Activated CD4-positive, alpha-beta memory T cell treated with anti-CD3 and anti-CD28 coated beads for 36 hours (primary cell): Measurements from ENCODE around the gene RASSF5. TPM values are rescaled to one million over a fixed set of nuclear protein-coding genes. Genes with fewer than 3 reads are reported as not detected.
A peak's percentile ranks its signal among the peaks of the same experiment; 100 is the strongest.

ENCODE experiments used
- CTCF ChIA-PET: fragments of 350-600 bp; sonication (Branson Sonifier 250); formaldehyde crosslinking; loops from one replicate; lab custom pipeline; 2021; ENCODE audit warnings: antibody characterized with exemption, inconsistent platforms; lab: Charles Lee
- POLR2A ChIA-PET: fragments of 350-600 bp; sonication (Branson Sonifier 250); formaldehyde crosslinking; loops from one replicate; lab custom pipeline; 2021; ENCODE audit warnings: antibody characterized with exemption; lab: Charles Lee
- DNase-seq: peaks from one replicate; pipeline ENCODE4 v3.0.0-alpha.2; 2020
- H3K27ac Mint-ChIP-seq: one replicate; pipeline ENCODE4 v1.8.0; 2021; ENCODE audit warnings: mixed read lengths
- H3K27me3 Mint-ChIP-seq: one replicate; pipeline ENCODE4 v1.8.0; 2021; ENCODE audit warnings: mixed read lengths
- H3K36me3 Mint-ChIP-seq: one replicate; pipeline ENCODE4 v1.8.0; 2021; ENCODE audit warnings: mixed read lengths
- H3K4me1 Mint-ChIP-seq: one replicate; pipeline ENCODE4 v1.8.0; 2021; ENCODE audit warnings: low read depth, mixed read lengths
- H3K4me3 Mint-ChIP-seq: one replicate; pipeline ENCODE4 v1.8.0; 2021; ENCODE audit warnings: mild to moderate bottlenecking, mixed read lengths
- H3K9me3 Mint-ChIP-seq: one replicate; pipeline ENCODE4 v1.8.0; 2021; ENCODE audit warnings: mixed read lengths
- intact Hi-C: fragments of 100-400 bp; cut with micrococcal nuclease; formaldehyde crosslinking; loops from one replicate; pipeline ENCODE4 v1.15.1; 2023
- total RNA-seq, 2 experiments: library from RNA; stranded (reverse); gene quantifications; one replicate each; pipeline ENCODE4 v1.2.3, GENCODE V29; 2021

RASSF5 gene
- total RNA-seq, 2 experiments from 2014 or later = 203 TPM

DNA sequence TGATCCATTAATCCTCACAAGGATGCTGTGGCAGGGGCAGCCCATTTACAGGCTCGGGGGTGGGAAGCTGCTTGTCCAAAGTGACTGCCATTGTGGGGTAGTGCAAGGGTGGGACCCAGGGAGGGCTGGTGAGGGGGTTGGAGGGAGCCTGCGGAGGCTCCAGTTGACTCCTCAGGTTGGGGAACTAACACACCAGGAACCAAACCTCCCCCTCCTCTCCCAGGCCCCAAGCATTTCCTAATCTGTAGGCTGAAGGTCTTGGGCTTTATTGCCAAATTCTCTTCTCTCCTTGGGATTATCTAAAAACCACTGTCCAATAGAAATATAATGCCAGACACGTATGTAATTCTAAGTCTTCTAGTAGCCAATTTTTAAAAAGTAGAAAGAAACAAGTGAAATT lies 18.9 kb upstream of the RASSF5 start:
- CTCF ChIA-PET = interaction anchor here (2.1 to 6.6 kb wide), 5 partner anchors 9 to 176 kb away, joined by 5 to 123 read pairs (median 63); partner anchors contain the start of gene DYRK3
- Mint-ChIP-seq H3K27me3 (no peaks in the 10 kb centered on the region), H3K27ac (no peak overlapping the region), H3K36me3 (peaks cover 15% of the 10 kb centered on the region), H3K9me3 (no peaks in the 10 kb centered on the region), H3K4me1 (no peaks in the 10 kb centered on the region), H3K4me3 (no peak overlapping the region)
- no peak for DNase-seq
- intact Hi-C loops = no loop called here
- POLR2A ChIA-PET = no interaction called here

DNA sequence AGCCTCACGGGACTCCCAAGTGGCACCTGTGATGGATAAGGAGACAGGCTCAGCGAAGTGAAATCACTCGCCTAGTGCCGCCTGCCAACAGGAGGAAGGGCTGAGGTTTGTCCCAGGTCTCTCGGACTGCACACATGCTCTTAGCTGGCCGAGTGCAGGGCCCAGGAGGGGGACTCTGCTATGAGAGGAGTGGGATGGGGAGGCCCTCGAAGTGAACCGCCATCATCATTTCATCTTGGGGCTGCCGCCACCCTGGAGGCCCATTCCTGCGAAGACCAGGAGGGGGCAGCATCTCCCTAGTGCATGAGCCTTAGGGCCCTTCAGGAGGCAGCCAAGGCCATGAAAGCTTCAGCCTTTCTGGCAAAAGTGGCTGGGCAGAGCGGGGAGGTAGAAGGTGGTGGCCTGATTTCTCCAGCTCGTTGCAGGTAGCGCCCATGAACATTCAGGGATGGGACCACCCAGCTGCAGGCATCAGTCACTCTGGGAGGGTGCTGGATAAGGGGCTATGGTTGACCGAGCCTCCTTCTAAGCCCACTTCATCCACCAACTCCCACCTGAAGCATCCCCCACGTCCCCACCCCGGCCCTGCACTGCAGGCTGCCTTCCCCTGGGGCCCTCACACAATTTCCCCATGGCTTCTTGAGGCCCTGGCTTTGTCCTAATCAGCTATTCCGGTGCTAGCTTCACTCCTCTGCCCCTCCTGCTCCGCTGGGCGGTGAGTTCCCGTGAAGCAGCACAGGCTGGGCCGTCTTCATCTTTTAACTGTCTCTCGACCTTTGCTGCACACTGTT lies 17.2 kb upstream of the RASSF5 start:
- Mint-ChIP-seq H3K27ac (no peak overlapping the region), H3K27me3 (no peaks in the 10 kb centered on the region), H3K4me1 (no peaks in the 10 kb centered on the region), H3K36me3 (peaks cover 13% of the 10 kb centered on the region), H3K4me3 (no peak overlapping the region), H3K9me3 (no peaks in the 10 kb centered on the region)
- intact Hi-C loops = loop anchor here (1.0 kb wide), 2 partner anchors 93 to 174 kb away; no protein-coding TSS in a partner anchor
- DNase-seq = peak; percentile 84
- ChIA-PET POLR2A (interaction anchor here (1.3 kb wide), 1 partner anchor 20 kb away, joined by 3 read pairs; the partner anchor contains the start of gene IKBKE), CTCF (interaction anchor here (0.6 to 6.6 kb wide), 56 partner anchors 9 to 492 kb away, joined by 3 to 123 read pairs (median 5); partner anchors contain the start of genes DYRK3 and IKBKE)

DNA sequence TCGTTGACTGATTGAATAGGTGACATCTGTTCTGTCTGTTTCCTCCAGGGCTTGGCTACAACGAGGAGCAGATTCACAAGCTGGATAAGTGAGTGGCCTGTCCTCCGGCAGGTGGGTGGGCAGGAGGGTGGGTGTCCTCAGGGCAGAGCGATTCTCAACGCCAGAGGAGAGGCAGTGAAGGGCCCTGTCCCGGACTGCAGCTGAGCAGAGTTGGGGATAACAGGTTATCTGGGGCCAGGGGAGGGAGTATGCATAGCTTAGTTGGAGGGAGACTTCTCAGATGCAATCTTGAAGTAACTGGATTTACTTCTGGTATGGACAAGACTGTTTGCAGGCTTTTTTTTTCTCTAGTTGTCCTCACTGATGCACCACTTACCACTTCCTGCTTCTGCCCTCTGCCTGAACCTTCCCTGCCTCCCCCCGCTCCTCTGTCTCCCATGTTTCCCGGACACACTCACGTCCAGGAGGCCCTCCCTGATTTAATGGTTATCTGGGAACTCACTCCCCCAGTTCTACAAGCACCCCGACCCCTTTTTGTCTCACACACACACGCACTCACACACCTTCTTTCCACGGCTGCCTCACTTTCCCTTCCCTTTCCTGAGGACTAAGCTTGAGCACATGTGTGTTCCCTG lies 16.4 kb upstream of the RASSF5 start:
- no peak overlapping the region for H3K4me3 Mint-ChIP-seq
- ChIA-PET POLR2A (no interaction called here), CTCF (interaction anchor here (0.6 to 6.6 kb wide), 51 partner anchors 9 to 491 kb away, joined by 3 to 123 read pairs (median 5); partner anchors contain the start of genes DYRK3 and IKBKE)
- DNase-seq = no peak
- peak overlapping the region; percentile 36 for H3K27ac Mint-ChIP-seq
- no peaks in the 10 kb centered on the region for H3K9me3 Mint-ChIP-seq
- peaks cover under 1% of the 10 kb centered on the region for H3K4me1 Mint-ChIP-seq
- H3K36me3 Mint-ChIP-seq = peaks cover 10% of the 10 kb centered on the region
- no peaks in the 10 kb centered on the region for H3K27me3 Mint-ChIP-seq
- intact Hi-C loops = loop anchor here (1.0 kb wide), 2 partner anchors 92 to 173 kb away; no protein-coding TSS in a partner anchor

DNA sequence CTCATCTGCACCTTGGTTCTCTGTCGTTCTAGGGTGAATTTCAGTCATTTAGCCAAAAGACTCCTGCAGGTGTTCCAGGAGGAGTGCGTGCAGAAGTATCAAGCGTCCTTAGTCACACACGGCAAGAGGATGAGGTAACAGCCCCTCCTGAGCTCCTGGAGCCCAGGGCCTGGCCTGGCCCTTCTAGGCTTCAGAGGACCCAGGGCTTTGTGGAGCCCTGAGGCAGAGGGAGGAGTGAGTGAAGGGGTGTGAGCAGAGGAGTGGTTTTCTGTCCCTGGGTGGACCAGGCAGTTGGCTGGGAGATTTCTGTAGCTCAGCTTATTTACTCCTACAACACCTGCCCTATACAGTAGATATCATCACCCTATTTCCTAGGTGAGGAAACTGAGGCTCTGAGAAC lies 15.7 kb upstream of the RASSF5 start:
- CTCF ChIA-PET = interaction anchor here (1.1 to 6.6 kb wide), 12 partner anchors 8 to 173 kb away, joined by 3 to 123 read pairs (median 19); no protein-coding TSS in a partner anchor
- Mint-ChIP-seq H3K27me3 (no peaks in the 10 kb centered on the region), H3K27ac (peak overlapping the region; percentile 36), H3K36me3 (peaks cover 10% of the 10 kb centered on the region), H3K4me3 (no peak overlapping the region), H3K9me3 (no peaks in the 10 kb centered on the region), H3K4me1 (peaks cover 8% of the 10 kb centered on the region)
- DNase-seq = no peak
- intact Hi-C loops = no loop called here
- POLR2A ChIA-PET = no interaction called here

DNA sequence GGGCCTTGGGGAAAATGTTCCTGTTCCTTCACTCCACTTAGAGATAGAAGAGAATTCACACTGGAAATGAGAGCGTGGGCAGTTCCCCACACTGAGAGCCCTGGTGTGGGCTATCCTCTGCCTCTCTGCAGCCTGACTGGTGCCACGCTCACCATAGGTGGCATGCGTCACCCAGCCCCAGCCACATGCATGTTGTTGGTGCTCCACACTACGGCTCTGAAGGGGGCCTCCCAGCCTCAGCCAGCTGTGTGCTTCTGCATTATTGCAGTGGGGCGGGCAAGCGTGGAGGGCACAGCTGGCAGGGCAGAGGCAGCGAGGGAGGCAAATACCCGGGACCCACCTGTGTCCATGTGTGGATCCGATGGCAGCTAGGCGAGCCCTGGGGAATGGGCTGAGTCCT lies 14.7 kb upstream of the RASSF5 start:
- H3K9me3 Mint-ChIP-seq = no peaks in the 10 kb centered on the region
- H3K27me3 Mint-ChIP-seq = no peaks in the 10 kb centered on the region
- DNase-seq = no peak
- H3K36me3 Mint-ChIP-seq = peaks cover 10% of the 10 kb centered on the region
- CTCF ChIA-PET = interaction anchor here (0.7 to 6.6 kb wide), 5 partner anchors 13 to 172 kb away, joined by 3 to 123 read pairs (median 63); no protein-coding TSS in a partner anchor
- H3K4me1 Mint-ChIP-seq = peaks cover 8% of the 10 kb centered on the region
- intact Hi-C loops = no loop called here
- no peak overlapping the region for H3K27ac Mint-ChIP-seq
- no peak overlapping the region for H3K4me3 Mint-ChIP-seq
- POLR2A ChIA-PET = interaction anchor here (0.6 kb wide), 1 partner anchor 404 kb away, joined by 3 read pairs; no protein-coding TSS in a partner anchor

DNA sequence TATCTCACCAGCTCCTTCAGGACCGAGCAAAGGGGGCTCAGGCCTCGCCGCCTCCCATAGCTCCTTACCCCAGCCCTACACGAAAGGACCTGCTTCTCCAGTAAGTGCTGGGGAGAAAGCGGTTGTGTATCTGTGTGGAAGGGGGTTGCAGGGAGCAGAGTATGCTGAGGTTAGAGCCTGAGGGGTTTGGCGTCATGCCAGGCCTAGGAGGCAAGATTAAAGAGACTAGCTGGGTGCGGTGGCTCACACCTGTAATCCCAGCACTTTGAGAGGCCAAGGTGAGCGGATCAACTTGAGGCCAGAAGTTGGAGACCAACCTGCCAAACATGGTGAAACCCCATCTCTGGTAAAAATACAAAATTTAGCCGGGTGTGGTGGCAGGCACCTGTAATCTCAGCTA lies 14.1 kb upstream of the RASSF5 start:
- intact Hi-C loops = no loop called here
- H3K9me3 Mint-ChIP-seq = no peaks in the 10 kb centered on the region

DNA sequence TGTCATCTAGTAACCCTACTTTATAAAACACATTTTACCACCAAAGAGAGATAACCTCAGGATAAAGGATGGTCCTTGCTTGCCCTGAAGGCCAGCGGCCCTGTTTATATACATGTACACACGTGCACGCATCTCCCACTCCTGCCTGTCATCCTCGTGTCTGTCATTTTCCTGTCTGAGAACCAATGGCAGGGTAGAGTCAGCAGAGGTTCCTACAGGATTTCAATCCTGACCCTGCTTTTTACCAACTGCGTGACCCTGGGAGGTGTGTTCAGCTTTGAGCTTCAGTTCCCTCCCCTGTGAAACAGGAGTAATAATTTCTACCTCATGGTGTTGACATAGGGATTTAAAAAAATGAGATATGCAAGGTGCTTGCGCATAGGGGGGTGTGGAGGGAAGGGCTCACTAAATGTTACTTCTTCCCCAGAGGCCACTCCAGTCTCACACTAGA lies 12.3 kb upstream of the RASSF5 start:
- intact Hi-C loops = no loop called here
- Mint-ChIP-seq H3K4me3 (no peak overlapping the region), H3K36me3 (peaks cover 10% of the 10 kb centered on the region), H3K27ac (no peak overlapping the region), H3K9me3 (no peaks in the 10 kb centered on the region), H3K4me1 (peaks cover 8% of the 10 kb centered on the region), H3K27me3 (no peaks in the 10 kb centered on the region)
- ChIA-PET CTCF (interaction anchor here (0.6 to 5.9 kb wide), 6 partner anchors 15 to 136 kb away, joined by 3 to 28 read pairs (median 6); no protein-coding TSS in a partner anchor), POLR2A (interaction anchor here (1.2 kb wide), 1 partner anchor 10 kb away, joined by 4 read pairs; no protein-coding TSS in a partner anchor)
- DNase-seq = no peak

More for the DNA sequence above, 14.1 kb upstream of the RASSF5 start:
- no peak overlapping the region for H3K4me3 Mint-ChIP-seq
- H3K4me1 Mint-ChIP-seq = peaks cover 8% of the 10 kb centered on the region
- CTCF ChIA-PET = interaction anchor here (0.7 to 6.6 kb wide), 5 partner anchors 13 to 171 kb away, joined by 3 to 123 read pairs (median 63); no protein-coding TSS in a partner anchor
- no peak for DNase-seq
- H3K36me3 Mint-ChIP-seq = peaks cover 10% of the 10 kb centered on the region
- no peak overlapping the region for H3K27ac Mint-ChIP-seq
- no peaks in the 10 kb centered on the region for H3K27me3 Mint-ChIP-seq
- POLR2A ChIA-PET = interaction anchor here (1.1 kb wide), 1 partner anchor 170 kb away, joined by 3 read pairs; no protein-coding TSS in a partner anchor

DNA sequence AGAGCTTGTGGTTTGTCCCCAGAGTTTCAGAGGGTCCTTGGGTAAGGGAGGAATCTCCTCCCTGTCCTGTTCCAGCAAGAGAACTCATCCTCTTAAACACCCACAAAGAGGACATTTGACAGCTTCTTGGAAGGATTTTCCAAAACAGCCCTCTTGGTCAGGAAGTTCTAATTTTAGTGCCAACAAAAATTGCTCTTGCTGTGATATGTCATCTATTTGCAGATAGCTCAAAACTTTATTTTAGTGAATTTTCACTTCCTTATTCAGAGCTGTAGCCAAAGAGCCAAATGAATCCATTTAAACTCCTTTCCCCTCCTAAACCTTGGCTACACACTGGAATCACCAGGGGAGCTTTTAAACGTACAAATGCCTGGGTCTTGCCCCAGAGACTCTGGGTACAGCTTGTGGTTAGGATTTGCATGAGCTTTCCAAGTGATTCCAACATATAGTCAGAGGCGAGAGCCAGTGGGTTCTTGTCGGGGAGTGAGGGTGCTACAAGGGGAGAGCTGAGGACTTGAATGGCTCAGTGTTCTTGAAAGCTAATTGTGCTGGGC lies 11.8 kb upstream of the RASSF5 start:
- POLR2A ChIA-PET = interaction anchor here (1.2 kb wide), 1 partner anchor 10 kb away, joined by 4 read pairs; no protein-coding TSS in a partner anchor
- CTCF ChIA-PET = interaction anchor here (0.6 to 5.9 kb wide), 8 partner anchors 11 to 486 kb away, joined by 3 to 28 read pairs (median 6); partner anchors contain the start of gene RASSF5
- intact Hi-C loops = no loop called here

DNA sequence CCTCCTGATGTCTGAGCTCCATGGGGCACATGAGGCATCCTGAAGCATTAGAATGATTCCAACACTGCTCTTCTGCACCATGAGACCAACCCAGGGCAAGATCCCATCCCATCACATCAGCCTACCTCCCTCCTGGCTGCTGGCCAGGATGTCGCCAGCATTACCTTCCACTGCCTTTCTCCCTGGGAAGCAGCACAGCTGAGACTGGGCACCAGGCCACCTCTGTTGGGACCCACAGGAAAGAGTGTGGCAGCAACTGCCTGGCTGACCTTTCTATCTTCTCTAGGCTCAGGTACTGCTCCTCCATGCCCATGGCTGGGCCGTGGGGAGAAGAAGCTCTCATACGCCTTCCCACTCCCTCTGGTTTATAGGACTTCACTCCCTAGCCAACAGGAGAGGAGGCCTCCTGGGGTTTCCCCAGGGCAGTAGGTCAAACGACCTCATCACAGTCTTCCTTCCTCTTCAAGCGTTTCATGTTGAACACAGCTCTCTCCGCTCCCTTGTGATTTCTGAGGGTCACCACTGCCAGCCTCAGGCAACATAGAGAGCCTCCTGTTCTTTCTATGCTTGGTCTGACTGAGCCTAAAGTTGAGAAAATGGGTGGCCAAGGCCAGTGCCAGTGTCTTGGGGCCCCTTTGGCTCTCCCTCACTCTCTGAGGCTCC lies 11.1 kb upstream of the RASSF5 start:
- peaks cover 8% of the 10 kb centered on the region for H3K4me1 Mint-ChIP-seq
- H3K4me3 Mint-ChIP-seq = no peak overlapping the region
- DNase-seq = no peak
- ChIA-PET CTCF (interaction anchor here (0.6 to 5.9 kb wide), 8 partner anchors 10 to 486 kb away, joined by 3 to 28 read pairs (median 6); partner anchors contain the start of gene RASSF5), POLR2A (interaction anchor here (0.9 to 1.2 kb wide), 2 partner anchors 9 to 93 kb away, joined by 3 to 4 read pairs; no protein-coding TSS in a partner anchor)
- intact Hi-C loops = no loop called here
- H3K36me3 Mint-ChIP-seq = peaks cover 5% of the 10 kb centered on the region
- no peaks in the 10 kb centered on the region for H3K27me3 Mint-ChIP-seq
- peak overlapping the region; percentile 67 for H3K27ac Mint-ChIP-seq
- H3K9me3 Mint-ChIP-seq = no peaks in the 10 kb centered on the region

More for the DNA sequence above, 11.8 kb upstream of the RASSF5 start:
- H3K9me3 Mint-ChIP-seq = no peaks in the 10 kb centered on the region
- H3K4me3 Mint-ChIP-seq = no peak overlapping the region
- no peak overlapping the region for H3K27ac Mint-ChIP-seq
- H3K36me3 Mint-ChIP-seq = peaks cover 10% of the 10 kb centered on the region
- H3K4me1 Mint-ChIP-seq = peaks cover 8% of the 10 kb centered on the region
- DNase-seq = no peak
- H3K27me3 Mint-ChIP-seq = no peaks in the 10 kb centered on the region

DNA sequence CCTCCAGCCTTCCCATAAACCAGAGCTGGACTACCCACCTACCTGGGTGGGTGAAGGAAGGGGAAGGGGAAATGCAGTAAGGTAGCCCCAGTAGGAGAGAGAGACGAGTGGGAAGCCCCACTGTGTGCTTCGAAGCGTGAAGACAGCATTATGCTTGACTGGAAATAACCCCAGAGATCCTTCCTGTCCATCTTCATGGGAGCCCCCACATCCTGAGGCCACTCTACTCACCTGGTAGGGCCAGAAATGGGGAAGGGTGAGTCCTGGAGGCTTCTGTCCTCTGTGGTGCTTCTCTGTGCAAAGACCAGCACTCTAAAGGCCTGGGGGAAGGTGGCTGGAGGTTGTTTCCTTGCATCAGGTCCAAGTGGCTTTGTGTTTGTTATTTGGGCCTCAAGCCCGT lies 10.0 kb upstream of the RASSF5 start:
- ChIA-PET CTCF (interaction anchor here (2.1 to 5.9 kb wide), 3 partner anchors 9 to 167 kb away, joined by 6 to 28 read pairs (median 10); partner anchors contain the start of gene RASSF5), POLR2A (interaction anchor here (0.9 kb wide), 1 partner anchor 92 kb away, joined by 3 read pairs; no protein-coding TSS in a partner anchor)
- Mint-ChIP-seq H3K4me3 (no peak overlapping the region), H3K36me3 (peaks cover 2% of the 10 kb centered on the region), H3K27me3 (no peaks in the 10 kb centered on the region), H3K4me1 (peaks cover 14% of the 10 kb centered on the region), H3K27ac (no peak overlapping the region), H3K9me3 (no peaks in the 10 kb centered on the region)
- DNase-seq = no peak
- intact Hi-C loops = no loop called here
